Neutrophil (primary cell): ENCODE data around the gene IKZF1.

Experiments used
- H3K27ac ChIP-seq: fragments of 200-600 bp; sonication (generic); 2 replicates; pipeline ENCODE4 v1.5.1; 2016; ENCODE audit warnings: mild to moderate bottlenecking, moderate library complexity
- H3K27me3 ChIP-seq: fragments of 200-600 bp; sonication (generic); 2 replicates; pipeline ENCODE4 v1.6.0; 2016; ENCODE audit warnings: mild to moderate bottlenecking
- H3K36me3 ChIP-seq: fragments of 200-600 bp; sonication (generic); 2 replicates; pipeline ENCODE4 v1.5.1; 2017
- H3K4me1 ChIP-seq, 2 experiments: fragments of 200-600 bp in 1 of 2; sonication (generic) in 1 of 2; 1 replicate in 1 of 2; 2 replicates in 1 of 2; pipeline versions ENCODE4 v1.5.1 to v1.6.1; 2013 to 2016; ENCODE audit warnings: low read depth in 1 of 2, low read length in 1 of 2, mild to moderate bottlenecking in 1 of 2, moderate library complexity in 1 of 2; ENCODE audit not compliant: control insufficient read depth in 1 of 2, insufficient read depth in 1 of 2
- H3K4me3 ChIP-seq, 2 experiments: fragments of 200-600 bp in 1 of 2; sonication (generic) in 1 of 2; 1 replicate in 1 of 2; 2 replicates in 1 of 2; pipeline ENCODE4 v1.5.1; 2013 to 2016; ENCODE audit warnings: low read depth in 1 of 2, low read length in 1 of 2, mild to moderate bottlenecking in 1 of 2, moderate library complexity in 1 of 2
- H3K9me3 ChIP-seq: fragments of 200-600 bp; sonication (generic); 2 replicates; pipeline ENCODE4 v1.5.1; 2016
- CTCF ChIP-seq: fragments of 200-600 bp; sonication (generic); IDR thresholded peaks from 2 replicates; pipeline ENCODE4 v1.5.1; 2016; ENCODE audit warnings: antibody characterized with exemption

Gene IKZF1

GRCh38 chr7:50406935-50407334 lies 102.4 kb downstream of the IKZF1 start:
- Histone ChIP-seq H3K9me3 (no peaks in the 10 kb centered on the region), H3K36me3 (peaks cover 33% of the 10 kb centered on the region), H3K4me1 (peaks cover 19 to 20% of the 10 kb centered on the region in 2 experiments), H3K27ac (no peak overlapping the region), H3K27me3 (no peaks in the 10 kb centered on the region), H3K4me3 (no peak overlapping the region)
- no peak for TF ChIP-seq CTCF

- no peak for TF ChIP-seq CTCF
- peaks cover 1% of the 10 kb centered on the region for H3K36me3 ChIP-seq
- H3K27me3 ChIP-seq: no peaks in the 10 kb centered on the region
- H3K4me3 ChIP-seq: no peak overlapping the region
- no peaks in the 10 kb centered on the region for H3K9me3 ChIP-seq
- peak overlapping the region; percentile 14 for H3K27ac ChIP-seq
- peaks cover 19 to 22% of the 10 kb centered on the region in 2 experiments for H3K4me1 ChIP-seq
These were observed 105.6 kb downstream of the IKZF1 start for GRCh38 chr7:50409856-50410745.

GRCh38 chr7:50411332-50411731 lies 106.8 kb downstream of the IKZF1 start:
- H3K27ac ChIP-seq: no peak overlapping the region
- H3K27me3 ChIP-seq: no peaks in the 10 kb centered on the region
- no peak overlapping the region for H3K4me3 ChIP-seq
- H3K36me3 ChIP-seq: no peaks in the 10 kb centered on the region
- H3K9me3 ChIP-seq: no peaks in the 10 kb centered on the region
- H3K4me1 ChIP-seq: peaks cover 28 to 35% of the 10 kb centered on the region in 2 experiments
- no peak for TF ChIP-seq CTCF

GRCh38 chr7:50412973-50413372 lies 108.5 kb downstream of the IKZF1 start:
- H3K9me3 ChIP-seq: no peaks in the 10 kb centered on the region
- H3K36me3 ChIP-seq: no peaks in the 10 kb centered on the region
- H3K4me1 ChIP-seq: peaks cover 42 to 50% of the 10 kb centered on the region in 2 experiments
- no peak for TF ChIP-seq CTCF
- no peaks in the 10 kb centered on the region for H3K27me3 ChIP-seq
- H3K27ac ChIP-seq: no peak overlapping the region
- H3K4me3 ChIP-seq: no peak overlapping the region

GRCh38 chr7:50413561-50413960 lies 109.0 kb downstream of the IKZF1 start:
- no peak overlapping the region for H3K4me3 ChIP-seq
- H3K9me3 ChIP-seq: no peaks in the 10 kb centered on the region

More at GRCh38 chr7:50413561-50413960, 109.0 kb downstream of the IKZF1 start:
- Histone ChIP-seq H3K4me1 (peaks cover 42 to 48% of the 10 kb centered on the region in 2 experiments), H3K27ac (no peak overlapping the region), H3K36me3 (no peaks in the 10 kb centered on the region), H3K27me3 (no peaks in the 10 kb centered on the region)
- no peak for TF ChIP-seq CTCF
